HG02981 (cell line): ENCODE data around the gene FUT7.

Experiments used
- ATAC-seq: cut with Tn5 transposase; IDR thresholded peaks from one replicate; pipeline ENCODE4 v1.9.1; 2021; ENCODE audit warnings: mild to moderate bottlenecking, moderate library complexity; ENCODE audit not compliant: unreplicated experiment

FUT7 gene

GRCh38 chr9:137031904-137032640 is at the start of gene FUT7:
TSS of gene FUT7 (minus strand) at chr9:137032088. CDS start at chr9:137031991, 97 bp downstream.
- no peak for ATAC-seq

GRCh38 chr9:137080260-137081122 is 48.6 kb upstream of the FUT7 start:
- ATAC-seq = no peak

DNA sequence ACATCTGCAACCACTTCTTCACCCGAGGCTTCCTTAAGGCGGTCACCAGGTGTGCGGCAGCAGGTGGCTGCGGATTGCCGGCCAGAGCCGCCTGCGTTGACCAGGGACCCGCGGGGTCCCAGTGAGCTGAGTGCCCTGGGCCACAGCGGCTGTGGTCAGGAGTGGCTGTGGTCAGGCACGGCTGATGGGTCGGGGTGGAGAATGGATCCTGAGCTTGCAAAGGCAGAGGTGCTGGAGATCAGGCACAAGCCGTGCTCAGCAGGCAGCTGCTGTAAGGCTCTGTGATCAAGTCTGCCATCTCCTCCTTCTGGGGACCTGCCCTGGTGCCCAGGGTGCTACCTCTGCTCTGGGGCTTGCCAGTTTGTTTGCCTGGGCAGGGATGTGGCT is 47.5 kb upstream of the FUT7 start:
- ATAC-seq = no peak

GRCh38 chr9:137078701-137079400 is 47.0 kb upstream of the FUT7 start:
- ATAC-seq = no peak

DNA sequence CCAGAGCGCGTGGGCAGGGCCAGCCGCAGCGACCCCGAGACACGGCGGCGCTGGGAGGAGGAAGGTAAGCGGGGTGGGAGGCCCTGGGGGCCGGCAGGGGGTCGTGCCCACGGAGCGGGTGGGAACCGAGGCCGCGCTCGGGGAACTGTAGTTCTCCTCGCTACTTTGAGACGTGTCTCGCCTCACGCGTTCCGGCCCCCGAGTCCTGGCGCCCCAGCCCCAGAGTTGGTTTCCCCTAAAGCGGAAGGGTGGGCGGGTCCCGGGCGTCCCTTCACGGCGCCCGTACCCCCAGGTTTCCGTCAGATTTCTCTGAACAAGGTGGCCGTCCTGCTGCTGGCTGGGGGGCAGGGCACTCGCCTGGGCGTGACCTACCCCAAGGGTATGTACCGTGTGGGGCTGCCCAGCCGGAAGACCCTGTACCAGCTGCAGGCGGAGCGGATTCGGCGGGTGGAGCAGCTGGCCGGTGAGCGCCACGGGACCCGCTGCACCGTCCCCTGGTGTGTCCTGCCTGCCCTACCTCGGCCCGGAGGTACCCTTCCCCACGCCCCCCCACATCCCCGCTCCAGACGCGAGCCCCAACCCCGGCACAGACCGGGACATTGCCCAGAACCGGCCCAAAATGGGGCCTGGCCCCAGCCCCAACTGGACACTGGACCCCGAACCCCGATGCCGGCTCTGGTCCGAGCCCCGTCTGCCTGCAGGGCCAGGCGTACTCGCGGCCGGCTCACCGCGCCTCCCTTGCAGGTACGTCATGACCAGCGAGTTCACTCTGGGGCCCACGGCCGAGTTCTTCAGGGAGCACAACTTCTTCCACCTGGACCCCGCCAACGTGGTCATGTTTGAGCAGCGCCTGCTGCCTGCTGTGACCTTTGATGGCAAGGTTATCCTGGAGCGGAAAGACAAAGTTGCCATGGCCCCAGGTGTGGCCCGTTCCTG is 46.1 kb upstream of the FUT7 start:
- ATAC-seq = peak; percentile 26

GRCh38 chr9:137077010-137077747 is 45.3 kb upstream of the FUT7 start, which contains the start of gene UAP1L1:
TSS of gene UAP1L1 (plus strand) at chr9:137077517. CDS start at chr9:137077533, 16 bp downstream.
- ATAC-seq = peak; percentile 62

DNA sequence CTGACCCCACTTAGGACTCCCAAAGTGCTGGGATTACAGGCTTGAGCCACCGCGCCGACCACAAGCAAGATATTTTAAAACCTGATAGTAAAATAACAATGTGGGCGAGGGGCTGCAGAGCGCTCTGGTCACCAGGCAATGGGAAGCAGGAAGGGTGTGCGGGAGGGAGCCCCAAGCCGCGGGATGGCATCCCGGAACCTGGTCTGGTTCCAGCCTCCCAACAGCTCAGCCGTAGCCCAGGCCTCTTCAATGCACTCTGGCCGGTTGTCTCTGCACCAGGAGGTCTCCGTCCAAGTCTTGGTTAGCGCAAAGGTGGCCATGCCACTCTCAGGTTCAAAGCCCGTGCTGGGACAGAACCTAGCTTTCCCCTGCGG is 44.7 kb upstream of the FUT7 start:
- ATAC-seq = no peak

- ATAC-seq = no peak
Measured at GRCh38 chr9:137075275-137075775, 43.4 kb upstream of the FUT7 start.

DNA sequence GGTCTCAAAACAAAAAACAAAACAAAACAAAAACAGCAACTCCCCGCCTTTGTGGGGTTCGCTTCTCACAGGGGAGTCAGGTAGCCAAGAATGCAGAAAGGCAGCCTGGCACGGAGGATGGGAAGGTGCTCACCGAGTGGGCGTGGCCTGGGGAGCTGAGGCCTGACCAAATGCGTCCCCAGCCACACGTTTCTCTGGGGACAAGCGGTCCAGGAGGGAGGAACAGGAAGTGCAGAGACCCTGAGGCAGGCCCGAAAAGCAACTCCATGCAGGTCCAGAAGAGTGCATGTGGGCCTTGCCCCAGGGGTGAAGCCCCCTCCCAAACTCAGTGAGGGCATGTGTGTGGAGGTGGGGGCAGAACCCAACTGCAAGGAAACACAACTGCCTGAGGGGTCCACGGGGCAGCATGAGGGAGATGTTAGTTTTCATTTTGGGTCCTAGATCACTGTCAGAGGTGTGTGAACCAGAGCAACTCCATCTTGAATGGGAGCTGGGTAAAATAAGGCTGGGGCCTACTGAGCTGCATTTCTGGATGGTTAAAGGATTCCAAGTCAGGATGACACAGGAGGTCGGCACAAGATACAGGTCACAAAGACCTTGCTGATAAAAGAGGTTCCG is 42.9 kb upstream of the FUT7 start:
- no peak for ATAC-seq

GRCh38 chr9:137073992-137074399 is 42.1 kb upstream of the FUT7 start:
- ATAC-seq = no peak

DNA sequence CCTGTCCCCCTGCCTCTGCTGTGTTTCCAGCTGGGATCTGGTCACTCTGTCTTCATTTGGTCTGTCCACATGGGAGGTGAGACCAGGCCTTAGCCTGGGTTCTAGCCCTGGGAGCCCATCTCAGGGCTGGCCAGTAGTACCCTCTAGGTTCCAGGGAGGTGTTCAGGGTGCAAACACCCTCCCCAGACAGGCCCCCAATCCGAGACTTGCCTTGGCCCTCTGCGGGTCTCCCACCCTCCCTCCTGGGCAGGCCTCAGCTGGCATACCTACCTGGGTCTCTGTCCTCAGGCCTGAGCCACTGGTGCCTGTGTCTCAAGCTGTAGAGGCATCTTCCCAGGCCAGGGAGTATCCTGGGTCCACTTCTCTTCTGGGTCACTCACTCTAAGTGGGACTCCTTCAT is 39.4 kb upstream of the FUT7 start:
- ATAC-seq = no peak

- peak; percentile 2 for ATAC-seq
Measured at GRCh38 chr9:137070906-137071275, 39.0 kb upstream of the FUT7 start.

DNA sequence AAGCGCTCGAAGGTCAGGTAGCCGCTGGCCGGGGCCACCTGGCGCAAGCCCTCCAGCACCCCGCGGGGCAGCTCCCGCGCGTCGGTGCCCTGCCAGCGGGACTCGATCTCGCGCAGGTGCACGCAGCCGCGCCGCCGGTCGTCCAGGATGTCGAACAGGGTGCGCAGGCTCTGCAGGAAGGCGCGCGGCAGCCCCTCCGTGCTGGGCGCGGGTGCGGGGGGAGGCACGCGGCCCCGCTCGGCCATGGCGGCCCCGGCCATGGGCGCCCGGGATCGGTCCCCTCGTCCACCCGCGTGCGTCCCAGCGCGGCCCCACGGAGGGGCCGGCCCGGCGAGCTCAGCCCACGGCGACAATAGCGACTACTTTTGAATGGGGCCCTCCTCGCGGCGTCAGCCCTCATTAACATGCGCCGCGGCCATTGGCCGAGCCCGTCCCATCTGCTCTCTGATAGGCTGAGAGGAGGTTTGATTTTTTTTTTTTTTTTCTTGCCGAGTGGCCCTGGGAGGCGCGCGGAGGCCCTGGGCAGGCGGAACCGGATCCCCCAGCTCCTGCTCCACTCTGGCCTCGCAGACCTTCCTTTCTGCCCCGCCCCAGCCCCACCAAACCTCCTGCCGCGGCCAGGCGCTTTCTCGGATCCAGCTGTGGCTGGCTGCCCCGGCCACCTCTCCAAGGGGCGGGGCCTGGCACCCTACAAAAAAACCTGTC is 38.5 kb upstream of the FUT7 start, which contains the start of gene SAPCD2:
SAPCD2 (minus strand) TSS at position 357 of the 705 bp plus-strand sequence; CDS start at position 260, 97 bp downstream.
- peak; percentile 66 for ATAC-seq

DNA sequence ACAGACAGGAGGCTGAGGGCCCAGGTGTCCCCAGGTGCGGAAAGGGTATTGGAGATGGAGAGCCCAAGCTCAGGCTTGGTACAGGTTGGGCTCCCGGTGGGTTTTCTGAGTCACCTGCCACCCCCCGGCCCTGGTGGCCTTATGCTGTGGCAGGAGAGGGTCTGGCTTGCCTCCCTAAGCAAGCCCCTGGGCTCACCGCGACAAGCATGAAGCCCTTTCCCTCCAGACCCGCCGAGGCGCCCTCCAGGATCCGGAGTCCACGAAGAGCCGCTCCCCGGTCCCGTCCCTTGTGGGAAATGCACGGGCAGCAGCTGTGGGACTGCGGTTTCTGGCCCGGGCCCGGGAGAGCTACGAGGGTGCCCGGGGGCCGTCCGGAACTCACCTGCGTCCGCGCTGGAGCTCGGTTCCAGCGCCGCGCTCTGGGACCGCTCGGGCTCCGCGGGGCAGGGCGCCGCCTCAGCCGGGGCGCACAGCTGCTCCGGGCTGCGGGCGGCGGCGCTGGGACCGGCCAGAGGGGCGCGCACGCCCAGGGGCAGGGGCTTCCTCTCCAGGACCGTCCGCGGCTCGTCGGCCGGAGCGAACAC is 37.7 kb upstream of the FUT7 start:
- ATAC-seq = no peak

GRCh38 chr9:137068539-137069507 is 36.9 kb upstream of the FUT7 start:
- no peak for ATAC-seq

GRCh38 chr9:137067860-137068538 is 36.1 kb upstream of the FUT7 start:
- ATAC-seq = peak; percentile 37
